OCI-LY1 (cell line): ENCODE data around the gene ORAI1.

ENCODE experiments used
- H2AFZ ChIP-seq: fragments of 200-600 bp; sonication (generic), shearing (Covaris generic); 2 replicates; pipeline ENCODE4 v1.6.0; 2014; ENCODE audit warnings: antibody characterized with exemption, mild to moderate bottlenecking, low read length
- H3F3A ChIP-seq: fragments of 200-600 bp; sonication (generic), shearing (Covaris generic); 2 replicates; pipeline ENCODE4 v1.6.0; 2014; ENCODE audit warnings: mild to moderate bottlenecking, antibody characterized with exemption, low read length, moderate library complexity; ENCODE audit not compliant: insufficient read depth
- H3K27ac ChIP-seq: fragments of 200-600 bp; sonication (generic); 2 replicates; pipeline ENCODE4 v1.5.1; 2014; ENCODE audit warnings: low read length, mixed run types, mild to moderate bottlenecking, low read depth; ENCODE audit not compliant: poor library complexity, severe bottlenecking
- H3K27me3 ChIP-seq: fragments of 200-600 bp; sonication (generic); 2 replicates; pipeline ENCODE4 v1.6.0; 2014; ENCODE audit warnings: antibody characterized with exemption, mild to moderate bottlenecking, low read length, moderate library complexity; ENCODE audit not compliant: insufficient read depth
- H3K36me3 ChIP-seq: fragments of 200-600 bp; sonication (generic); 2 replicates; pipeline ENCODE4 v1.6.1; 2014; ENCODE audit warnings: mild to moderate bottlenecking, antibody characterized with exemption, low read length, moderate library complexity, mixed read lengths; ENCODE audit not compliant: insufficient read depth
- H3K4me1 ChIP-seq: fragments of 200-600 bp; sonication (generic); 2 replicates; pipeline ENCODE4 v1.5.1; 2014; ENCODE audit warnings: mild to moderate bottlenecking, low read length, moderate library complexity; ENCODE audit not compliant: insufficient read depth, severe bottlenecking
- H3K4me2 ChIP-seq: fragments of 200-600 bp; sonication (generic), shearing (Covaris generic); 2 replicates; pipeline ENCODE4 v1.6.1; 2014; ENCODE audit warnings: low read length
- H3K4me3 ChIP-seq: fragments of 200-600 bp; sonication (generic); 2 replicates; pipeline ENCODE4 v1.5.1; 2014; ENCODE audit warnings: low read length, low read depth, mild to moderate bottlenecking, mixed read lengths; ENCODE audit not compliant: poor library complexity, severe bottlenecking
- H3K79me2 ChIP-seq: fragments of 200-600 bp; shearing (Covaris generic); 2 replicates; pipeline ENCODE4 v1.6.1; 2016; ENCODE audit warnings: mixed run types, low read length, mixed read lengths; ENCODE audit not compliant: insufficient read depth
- H3K9ac ChIP-seq: fragments of 200-600 bp; sonication (generic), shearing (Covaris generic); 2 replicates; pipeline ENCODE4 v1.6.1; 2014; ENCODE audit warnings: mild to moderate bottlenecking, low read length, mixed read lengths
- H3K9me2 ChIP-seq: fragments of 200-600 bp; sonication (generic), shearing (Covaris generic); 2 replicates; pipeline ENCODE4 v1.6.1; 2014; ENCODE audit warnings: low read depth, mild to moderate bottlenecking, low read length, mixed read lengths
- H3K9me3 ChIP-seq: fragments of 200-600 bp; shearing (Covaris generic); 2 replicates; pipeline ENCODE4 v1.6.1; 2014; ENCODE audit warnings: low read length, mixed read lengths
- H4K20me1 ChIP-seq: fragments of 200-600 bp; sonication (generic), shearing (Covaris generic); 2 replicates; pipeline ENCODE4 v1.6.0; 2016; ENCODE audit warnings: mild to moderate bottlenecking, low read length; ENCODE audit not compliant: insufficient read depth
- CTCF ChIP-seq: fragments of 200-600 bp; sonication (generic), shearing (Covaris generic); IDR thresholded peaks from 2 replicates; pipeline ENCODE4 v1.5.1; 2017; ENCODE audit warnings: mild to moderate bottlenecking, antibody characterized with exemption, low read length, moderate library complexity, mixed read lengths
- EZH2 ChIP-seq: fragments of 200-600 bp; sonication (generic), shearing (Covaris generic); IDR thresholded peaks from 2 replicates; pipeline ENCODE4 v1.8.0; 2017; ENCODE audit warnings: borderline replicate concordance, mixed run types, mild to moderate bottlenecking, antibody characterized with exemption, low read length, moderate library complexity, mixed read lengths

ORAI1 gene

GRCh38 chr12:121611306-121611705, 15.0 kb upstream of the ORAI1 start:
- no peak overlapping the region for H3K4me2 ChIP-seq
- no peak overlapping the region for H3K4me3 ChIP-seq
- no peaks in the 10 kb centered on the region for H3K9me3 ChIP-seq
- no peak for TF ChIP-seq EZH2
- TF ChIP-seq CTCF: no peak
- no peaks in the 10 kb centered on the region for H3K4me1 ChIP-seq
- no peaks in the 10 kb centered on the region for H3F3A ChIP-seq
- H4K20me1 ChIP-seq: no peaks in the 10 kb centered on the region
- H3K36me3 ChIP-seq: no peaks in the 10 kb centered on the region
- no peaks in the 10 kb centered on the region for H3K79me2 ChIP-seq
- no peak overlapping the region for H3K27ac ChIP-seq
- H3K27me3 ChIP-seq: 0 out of 2 replicates have a peak, but pooled peaks cover 3% of the 10 kb centered on the region
- H3K9me2 ChIP-seq: no peaks in the 10 kb centered on the region
- no peak overlapping the region for H3K9ac ChIP-seq
- H2AFZ ChIP-seq: no peak overlapping the region

GRCh38 chr12:121613462-121613861, 12.9 kb upstream of the ORAI1 start:
- Histone ChIP-seq H3F3A (no peaks in the 10 kb centered on the region), H3K79me2 (no peaks in the 10 kb centered on the region), H3K36me3 (no peaks in the 10 kb centered on the region), H3K9ac (no peak overlapping the region), H3K4me3 (no peak overlapping the region), H3K9me2 (no peaks in the 10 kb centered on the region), H3K9me3 (no peaks in the 10 kb centered on the region), H3K27me3 (0 out of 2 replicates have a peak, but pooled peaks cover 2% of the 10 kb centered on the region), H3K4me2 (no peak overlapping the region), H4K20me1 (no peaks in the 10 kb centered on the region), H3K27ac (no peak overlapping the region), H3K4me1 (no peaks in the 10 kb centered on the region), H2AFZ (no peak overlapping the region)
- TF ChIP-seq CTCF (no peak), EZH2 (no peak)

GRCh38 chr12:121614872-121615467, 11.4 kb upstream of the ORAI1 start:
- H3K27ac ChIP-seq: no peak overlapping the region
- no peak overlapping the region for H3K4me2 ChIP-seq
- no peaks in the 10 kb centered on the region for H3K9me2 ChIP-seq
- H3K36me3 ChIP-seq: no peaks in the 10 kb centered on the region
- H3K9ac ChIP-seq: no peak overlapping the region
- no peaks in the 10 kb centered on the region for H3K4me1 ChIP-seq
- H3F3A ChIP-seq: no peaks in the 10 kb centered on the region
- no peak overlapping the region for H3K4me3 ChIP-seq
- H3K9me3 ChIP-seq: no peaks in the 10 kb centered on the region
- H3K27me3 ChIP-seq: no peaks in the 10 kb centered on the region
- TF ChIP-seq CTCF (no peak), EZH2 (no peak)
- H4K20me1 ChIP-seq: no peaks in the 10 kb centered on the region
- no peak overlapping the region for H2AFZ ChIP-seq
- H3K79me2 ChIP-seq: no peaks in the 10 kb centered on the region
